ENCODE measurements around the gene SOX5.
"Not testable (repeated sequence)": the region's sequence is repeated elsewhere in the genome, so short reads cannot be mapped to it uniquely, and the experiment has no call there.

SOX5 gene

GRCh38 chr12:23533699-23534098 is 415.8 kb downstream of the SOX5 start:
- no peak for DNase-seq

GRCh38 chr12:23533265-23533664 is 416.2 kb downstream of the SOX5 start:
- DNase-seq, result no peak

- no peak for DNase-seq
Measured at GRCh38 chr12:23528316-23528715, 421.2 kb downstream of the SOX5 start.

GRCh38 chr12:23525450-23526072 is 423.9 kb downstream of the SOX5 start:
- DNase-seq, result no peak

GRCh38 chr12:23523339-23523738 is 426.1 kb downstream of the SOX5 start:
- no peak for DNase-seq

GRCh38 chr12:23519444-23519843 is 430.0 kb downstream of the SOX5 start:
- DNase-seq, result not testable (repeated sequence)

- DNase-seq, result not testable (repeated sequence)
Measured at GRCh38 chr12:23515785-23516184, 433.7 kb downstream of the SOX5 start.

GRCh38 chr12:23510484-23510883 is 439.0 kb downstream of the SOX5 start:
- no peak for DNase-seq

GRCh38 chr12:23509832-23510231 is 439.6 kb downstream of the SOX5 start:
- DNase-seq, result not testable (repeated sequence)

- not testable (repeated sequence) for DNase-seq
Measured at GRCh38 chr12:23507785-23508184, 441.7 kb downstream of the SOX5 start.

- not testable (repeated sequence) for DNase-seq
Measured at GRCh38 chr12:23505736-23506135, 443.7 kb downstream of the SOX5 start.

GRCh38 chr12:23504641-23505399 is 444.6 kb downstream of the SOX5 start:
- no peak for DNase-seq

GRCh38 chr12:23504043-23504442 is 445.4 kb downstream of the SOX5 start:
- no peak for DNase-seq

- no peak for DNase-seq
Measured at GRCh38 chr12:23503544-23503943, 445.9 kb downstream of the SOX5 start.

GRCh38 chr12:23502259-23502658 is 447.2 kb downstream of the SOX5 start:
- no peak for DNase-seq

- DNase-seq, result no peak
Measured at GRCh38 chr12:23495472-23495871, 454.0 kb downstream of the SOX5 start.

- DNase-seq, result no peak
Measured at GRCh38 chr12:23493672-23494071, 455.8 kb downstream of the SOX5 start.

GRCh38 chr12:23491029-23491428 is 458.4 kb downstream of the SOX5 start:
- DNase-seq, result not testable (repeated sequence)

GRCh38 chr12:23488130-23488529 is 461.3 kb downstream of the SOX5 start:
- DNase-seq, result no peak

GRCh38 chr12:23484238-23484637 is 465.2 kb downstream of the SOX5 start:
- no peak for DNase-seq

GRCh38 chr12:23482571-23482970 is 466.9 kb downstream of the SOX5 start:
- DNase-seq, result no peak
